HG03097 (cell line): ENCODE results near the gene ECEL1.
"Not testable (repeated sequence)": the region's sequence is repeated elsewhere in the genome, so short reads cannot be mapped to it uniquely, and the experiment has no call there.

Source experiments
- ATAC-seq: cut with Tn5 transposase; IDR thresholded peaks from one replicate; pipeline ENCODE4 v1.9.1; 2021; ENCODE audit not compliant: unreplicated experiment, low FRiP score

Gene ECEL1

DNA sequence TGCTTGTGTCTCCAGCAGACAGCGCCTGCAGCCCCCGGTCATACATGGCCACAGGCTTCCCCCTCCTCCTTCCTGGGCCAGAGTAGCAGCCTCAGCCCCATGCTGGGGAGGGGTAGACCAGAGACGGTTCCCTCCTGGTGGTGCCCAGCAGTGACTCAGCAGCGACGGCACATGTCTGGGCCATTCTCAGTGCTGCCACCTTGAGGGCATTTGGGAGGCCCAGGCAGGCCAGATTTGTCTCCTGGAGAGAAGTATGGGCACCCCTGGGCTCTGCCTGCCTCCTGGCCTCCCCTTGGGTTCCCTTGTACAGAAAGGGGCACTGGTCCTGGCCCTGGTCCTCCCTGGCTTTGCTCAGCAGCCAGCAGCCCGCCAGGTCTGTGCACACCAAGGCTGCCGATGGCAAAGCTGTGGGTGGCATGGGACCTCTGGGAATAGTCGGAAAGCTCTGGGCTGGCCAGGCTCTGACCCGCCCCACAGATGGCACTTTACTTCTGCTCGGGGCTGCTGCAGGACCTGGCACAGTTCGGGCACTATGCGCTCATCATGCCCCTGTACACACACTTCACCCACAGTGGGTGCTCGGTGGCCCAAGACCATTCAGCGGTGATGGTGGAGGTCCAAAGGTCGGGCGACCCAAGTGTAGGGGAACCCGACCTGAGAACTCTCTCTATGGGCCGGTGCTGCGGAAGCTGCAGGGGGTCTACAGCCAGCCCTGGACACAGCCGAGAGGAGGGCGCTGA is 43.1 kb downstream of the ECEL1 start:
- no peak for ATAC-seq

DNA sequence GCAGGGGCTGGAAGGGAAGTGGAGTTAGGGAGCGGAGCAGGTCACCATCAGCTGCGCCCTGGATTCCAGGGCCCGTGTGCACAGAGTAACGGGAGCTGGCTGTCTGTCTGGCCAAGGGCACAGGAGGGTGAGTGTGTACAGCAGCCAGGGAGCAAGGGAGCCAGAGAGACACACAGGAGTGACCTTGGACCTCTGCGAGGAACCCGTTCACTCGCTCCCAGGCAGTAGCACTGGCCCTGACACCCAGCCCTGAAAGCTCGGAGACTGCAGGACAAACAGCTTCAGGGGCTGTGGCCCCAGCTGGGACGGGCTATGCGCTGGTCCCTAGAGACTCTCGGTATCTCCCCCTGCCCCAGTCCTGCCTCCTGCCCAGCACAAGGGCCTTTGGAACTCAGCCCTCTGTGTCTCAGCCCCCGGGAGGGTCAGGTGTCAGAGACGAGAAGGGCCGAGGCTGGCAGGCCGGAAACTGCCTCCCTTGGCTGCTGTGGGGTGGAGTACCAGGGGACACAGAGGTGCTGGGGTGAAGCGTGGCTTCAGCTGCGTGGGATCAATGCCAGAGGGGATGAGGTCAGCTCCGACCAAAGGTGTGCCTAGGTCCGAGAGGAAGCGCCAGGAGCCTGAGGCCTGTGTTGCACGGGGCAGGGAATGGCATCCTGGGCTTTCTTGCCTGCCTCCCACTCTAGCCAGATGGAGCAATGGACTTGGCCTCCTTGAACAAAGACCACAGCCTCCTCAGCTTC is 43.8 kb downstream of the ECEL1 start:
- not testable (repeated sequence) for ATAC-seq

DNA sequence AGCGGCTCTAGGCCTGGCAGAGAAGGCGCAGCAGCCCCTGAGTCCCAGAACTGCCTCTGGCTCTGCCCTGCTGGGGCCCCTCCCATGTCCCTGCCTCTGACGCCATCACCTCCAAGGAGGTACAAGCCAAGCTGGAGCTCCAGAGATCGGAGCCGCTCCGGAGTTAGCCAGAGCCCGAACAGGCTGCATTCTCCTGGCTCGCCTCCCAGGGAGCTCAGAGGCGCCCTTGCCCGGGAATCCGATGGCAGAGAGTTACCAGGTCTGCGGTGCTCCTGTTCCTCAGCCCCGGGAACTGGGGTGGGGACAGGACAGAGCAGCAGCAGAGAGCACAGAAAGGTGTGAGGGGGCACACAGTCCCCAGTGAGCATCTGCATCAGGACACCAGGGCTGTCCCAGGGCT is 44.6 kb downstream of the ECEL1 start:
- not testable (repeated sequence) for ATAC-seq

DNA sequence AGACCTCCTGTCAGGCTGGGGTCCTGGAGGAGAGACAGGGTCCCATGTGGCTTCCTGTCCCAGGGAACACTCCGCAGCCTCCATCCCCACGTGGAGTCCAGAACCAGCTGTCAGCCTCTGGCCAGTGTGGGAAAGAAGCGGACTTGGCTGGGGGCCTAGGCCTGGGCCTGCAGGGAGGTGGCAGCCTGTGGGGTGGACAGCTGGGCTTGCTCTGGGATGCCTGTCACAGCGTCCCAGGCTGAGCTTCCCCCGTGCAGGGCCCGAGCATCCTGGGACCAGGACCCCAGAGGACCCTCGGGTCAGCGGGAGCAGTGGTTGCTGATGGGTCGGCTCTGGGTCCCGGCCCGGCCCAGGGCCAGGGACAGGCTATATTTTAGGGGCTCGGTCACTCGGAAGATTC is 45.2 kb downstream of the ECEL1 start:
- ATAC-seq = not testable (repeated sequence)

DNA sequence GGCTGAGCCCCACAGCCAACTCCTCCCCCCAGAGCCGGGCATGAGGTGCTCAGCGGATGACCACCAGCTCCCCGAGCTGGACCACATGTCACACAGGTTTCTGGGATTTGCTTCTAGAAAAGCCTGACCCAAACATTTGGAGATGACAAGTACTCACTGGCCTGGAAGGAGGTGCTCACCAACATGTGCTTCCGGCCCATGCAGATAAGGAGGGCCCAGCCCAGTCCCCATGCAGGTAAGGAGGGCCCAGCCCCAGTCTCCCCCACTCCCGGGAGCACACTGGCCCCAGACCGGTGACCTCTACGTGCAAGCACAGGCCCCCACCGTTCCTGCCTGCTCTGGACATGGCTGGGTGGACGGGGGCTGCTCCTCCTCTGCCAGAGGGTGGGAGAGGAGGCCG is 45.7 kb downstream of the ECEL1 start:
- ATAC-seq = not testable (repeated sequence)

DNA sequence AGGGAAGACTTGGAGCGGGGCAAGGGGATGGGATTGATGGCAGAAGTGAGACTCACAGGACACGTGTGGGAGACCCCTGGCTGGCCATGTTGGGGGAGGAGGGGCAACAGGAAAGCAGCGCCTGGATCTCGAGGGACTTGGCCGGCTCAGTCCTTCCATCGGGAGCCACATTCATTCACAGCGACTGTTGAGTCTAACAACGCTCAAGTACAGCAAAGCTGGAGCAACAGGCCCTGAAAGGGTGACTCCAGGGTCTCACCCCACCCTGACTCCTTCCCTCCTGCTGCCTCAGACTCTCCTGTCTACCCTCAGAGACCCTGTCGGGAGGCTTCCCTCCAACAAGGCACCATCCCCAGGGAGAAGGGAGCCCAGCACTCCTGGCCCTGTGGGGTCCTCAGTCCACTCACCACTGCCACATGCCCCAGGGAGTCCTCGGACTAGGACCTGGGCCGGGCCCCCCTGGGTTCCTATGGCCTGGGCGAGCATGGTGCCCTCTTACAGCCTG is 46.4 kb downstream of the ECEL1 start:
- no peak for ATAC-seq

DNA sequence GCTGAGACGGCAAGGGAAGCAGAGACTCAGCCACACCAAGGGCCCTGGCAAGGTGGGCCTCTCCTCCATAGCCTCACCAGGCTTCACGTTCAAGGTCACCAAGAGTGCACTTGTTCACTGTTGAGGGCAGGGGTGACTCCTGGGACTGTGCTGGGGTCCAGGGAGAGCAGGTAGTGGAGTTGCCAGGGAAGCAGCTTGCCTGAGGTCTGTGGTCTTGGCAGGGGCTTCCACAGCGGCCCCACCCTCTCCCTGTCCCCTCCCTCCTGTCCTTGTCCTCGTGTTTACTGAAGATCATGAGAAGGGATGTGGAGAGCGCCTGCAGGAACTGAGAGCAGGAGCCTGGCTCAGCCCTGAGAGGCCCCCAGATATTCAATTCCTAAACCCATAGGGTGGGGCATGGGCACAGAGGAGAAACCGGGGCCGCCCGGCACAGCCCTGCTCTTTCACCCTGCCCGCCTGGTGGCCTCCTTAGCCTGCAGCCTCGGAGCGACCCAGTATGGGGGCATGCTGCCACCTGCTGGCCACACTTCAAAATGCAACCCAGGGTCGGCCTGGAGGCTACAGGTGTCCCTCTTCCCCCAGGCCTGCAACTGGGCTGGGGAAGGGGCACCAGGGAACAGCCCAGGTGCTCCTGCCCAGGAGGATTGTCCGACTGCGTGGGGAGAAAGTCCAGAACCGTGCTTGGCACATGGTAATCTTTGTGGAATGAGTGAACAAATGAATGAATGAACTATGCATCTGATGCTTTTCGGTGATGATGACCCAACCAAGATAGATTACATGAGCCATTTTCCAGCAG is 47.2 kb downstream of the ECEL1 start:
- ATAC-seq = peak; percentile 81

DNA sequence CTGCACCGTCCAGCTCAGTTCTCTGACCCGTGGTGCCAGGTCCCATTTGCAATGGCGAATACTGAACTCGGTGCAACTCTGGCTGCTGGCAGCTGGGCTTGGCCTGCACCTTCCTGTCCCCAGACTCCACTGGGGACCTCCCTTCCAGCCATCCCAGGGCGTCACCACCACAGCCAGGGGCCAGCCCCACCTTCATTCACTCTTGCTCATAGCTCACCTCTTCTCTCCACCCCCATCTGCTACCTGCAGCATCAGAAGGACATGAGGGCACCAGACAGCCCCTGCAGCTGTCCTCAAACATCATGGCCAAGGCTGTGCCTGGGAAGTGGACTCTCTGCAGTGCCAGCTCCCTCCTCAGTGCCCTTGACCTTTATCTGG is 47.9 kb downstream of the ECEL1 start:
- ATAC-seq = no peak

DNA sequence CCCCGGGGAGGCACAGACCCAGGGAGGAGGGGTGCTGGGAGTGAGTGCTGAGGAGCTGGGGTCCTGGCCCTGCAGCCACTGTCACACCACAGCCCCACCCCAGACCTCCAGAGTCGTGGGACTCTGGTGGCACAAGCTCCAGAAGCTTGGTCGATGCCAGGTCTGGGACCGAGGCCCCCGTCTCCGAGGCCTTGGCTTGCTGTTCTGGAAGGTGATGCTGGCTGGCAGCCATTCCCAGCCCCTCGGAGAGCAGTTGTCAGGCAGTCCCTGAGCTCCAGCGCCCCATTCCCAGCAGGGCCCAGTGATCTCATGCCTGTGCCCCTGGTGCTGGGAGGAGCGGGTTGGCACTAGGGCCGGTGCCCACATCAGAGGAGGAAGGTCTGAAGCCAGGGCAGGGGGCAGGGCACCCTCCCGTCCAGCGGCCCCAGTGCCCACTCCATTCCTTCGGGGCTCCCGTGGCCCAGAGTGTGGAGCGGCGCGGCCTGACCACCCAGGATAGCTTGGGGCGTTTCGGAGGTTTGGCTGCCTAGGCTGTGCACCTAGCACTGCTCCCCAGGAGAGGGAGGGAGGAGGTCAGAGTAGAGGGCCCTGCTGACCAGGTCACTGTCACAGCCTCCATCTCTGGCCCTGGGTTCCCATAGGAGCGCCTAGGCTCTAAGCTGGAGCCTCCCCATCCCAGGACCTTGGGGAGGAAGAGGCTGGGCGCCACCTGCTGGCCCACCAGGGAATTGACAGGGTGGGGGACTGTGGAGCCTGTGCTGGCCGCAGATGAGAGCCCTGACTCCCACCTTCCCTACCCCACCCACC is 48.5 kb downstream of the ECEL1 start:
- ATAC-seq = no peak

DNA sequence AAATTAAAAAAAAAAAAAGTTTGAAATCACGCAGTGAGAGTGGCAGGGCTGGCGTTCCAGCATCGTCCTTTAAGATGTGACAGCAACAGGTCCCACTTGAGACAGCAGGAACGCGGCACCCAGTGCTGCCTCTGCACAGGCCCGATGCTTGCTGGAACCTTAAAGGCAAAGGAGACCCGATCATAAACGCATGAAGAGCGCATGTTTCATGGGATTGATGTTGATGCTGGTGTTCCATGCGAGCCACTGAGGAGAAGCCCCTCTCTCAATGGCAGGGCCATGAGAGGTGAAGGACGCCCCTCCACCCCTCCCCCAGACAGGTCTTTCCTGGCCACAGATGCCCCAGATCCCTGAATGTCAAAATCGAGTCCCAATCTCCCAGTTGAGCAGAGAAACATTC is 49.5 kb downstream of the ECEL1 start:
- no peak for ATAC-seq

DNA sequence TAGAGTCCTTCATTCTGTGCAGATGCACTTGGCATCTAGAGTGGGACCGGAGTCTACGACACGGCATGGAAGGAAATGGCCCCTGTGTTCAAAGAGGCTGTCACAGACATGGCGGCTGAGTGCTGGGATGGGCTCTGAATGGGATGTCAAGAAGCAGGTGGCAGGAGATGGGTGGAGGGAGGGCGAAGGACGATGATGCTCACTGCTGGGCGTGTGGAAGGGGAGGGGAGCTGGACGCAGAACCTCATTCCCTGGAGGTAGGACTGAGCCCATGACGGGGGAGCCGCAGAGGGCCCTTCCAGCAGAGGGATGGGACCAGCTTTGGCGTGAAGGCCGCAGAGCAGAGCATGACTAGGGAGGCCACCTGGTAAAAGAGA is 50.5 kb downstream of the ECEL1 start:
- ATAC-seq = no peak

DNA sequence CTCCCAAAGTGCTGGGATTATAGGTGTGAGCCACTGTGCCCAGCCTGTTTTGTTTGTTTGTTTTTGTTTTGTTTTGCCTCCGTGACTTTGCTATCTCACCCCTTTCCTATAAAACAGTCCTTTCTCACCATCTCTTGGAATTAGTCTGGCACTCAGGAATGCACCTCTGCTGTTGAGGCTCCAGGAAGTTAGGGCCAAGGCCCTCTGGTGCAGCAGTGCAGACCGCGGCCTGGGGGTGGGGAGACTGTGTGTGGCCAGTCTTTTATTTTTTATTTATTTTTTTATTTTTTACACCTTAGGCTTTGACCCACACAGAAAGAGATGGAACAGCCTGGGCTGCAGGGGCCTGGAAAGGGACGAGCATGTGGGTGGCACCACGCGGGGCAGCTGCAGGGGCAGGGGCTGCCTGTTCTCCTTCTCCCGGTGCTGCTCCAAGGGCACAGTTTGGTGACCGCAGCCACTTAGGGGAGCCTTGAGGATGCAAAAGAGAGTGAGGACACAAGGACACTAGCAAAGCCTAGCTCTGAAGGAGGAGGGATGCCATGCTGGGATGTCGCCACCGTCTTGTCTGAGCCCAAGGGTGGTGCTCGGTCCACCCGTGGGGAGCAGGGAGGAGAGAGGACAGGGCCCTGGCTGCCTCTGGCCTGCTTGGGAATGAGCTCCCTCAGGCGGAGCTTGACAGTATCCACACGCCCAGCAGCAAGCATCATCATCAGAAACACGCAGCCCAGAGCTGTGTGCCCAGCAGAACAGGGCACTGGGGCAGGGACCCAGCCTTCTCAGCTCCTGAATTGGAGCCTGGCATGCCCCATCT is 51.0 kb downstream of the ECEL1 start:
- ATAC-seq = no peak

DNA sequence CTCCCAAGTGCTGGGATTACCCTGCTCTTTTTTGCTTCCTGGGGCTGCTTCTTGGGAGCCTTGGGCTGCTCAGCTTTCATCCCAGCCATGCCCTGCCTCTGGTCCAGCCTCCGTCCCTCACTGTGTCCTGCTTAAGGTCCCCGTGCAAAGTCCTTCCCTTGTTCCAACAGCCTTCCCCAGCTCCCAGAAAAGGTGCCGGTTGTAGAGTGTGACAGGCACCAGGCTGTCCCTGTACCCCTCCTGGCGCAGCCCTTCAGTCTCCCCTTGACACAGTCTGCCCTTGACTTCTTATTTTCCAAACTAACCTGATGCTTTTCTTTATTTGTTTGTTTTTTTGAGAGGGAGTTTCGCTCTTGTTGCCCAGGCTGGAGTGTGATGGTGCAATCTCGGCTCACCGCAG is 51.8 kb downstream of the ECEL1 start:
- ATAC-seq = no peak

DNA sequence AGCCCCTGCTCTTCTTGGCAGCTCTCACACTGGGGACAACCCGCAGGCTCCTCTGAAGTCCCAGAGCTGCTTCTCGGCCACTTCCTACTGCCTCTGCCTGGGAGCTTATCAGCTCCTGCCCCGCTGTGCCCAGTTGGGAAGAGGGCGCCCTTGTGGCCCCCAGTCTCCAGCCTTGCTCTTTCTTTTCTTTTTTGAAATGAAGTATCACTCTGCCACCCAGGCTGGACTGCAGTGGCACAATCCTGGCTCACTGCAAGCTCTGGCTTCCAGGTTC is 52.3 kb downstream of the ECEL1 start:
- no peak for ATAC-seq

DNA sequence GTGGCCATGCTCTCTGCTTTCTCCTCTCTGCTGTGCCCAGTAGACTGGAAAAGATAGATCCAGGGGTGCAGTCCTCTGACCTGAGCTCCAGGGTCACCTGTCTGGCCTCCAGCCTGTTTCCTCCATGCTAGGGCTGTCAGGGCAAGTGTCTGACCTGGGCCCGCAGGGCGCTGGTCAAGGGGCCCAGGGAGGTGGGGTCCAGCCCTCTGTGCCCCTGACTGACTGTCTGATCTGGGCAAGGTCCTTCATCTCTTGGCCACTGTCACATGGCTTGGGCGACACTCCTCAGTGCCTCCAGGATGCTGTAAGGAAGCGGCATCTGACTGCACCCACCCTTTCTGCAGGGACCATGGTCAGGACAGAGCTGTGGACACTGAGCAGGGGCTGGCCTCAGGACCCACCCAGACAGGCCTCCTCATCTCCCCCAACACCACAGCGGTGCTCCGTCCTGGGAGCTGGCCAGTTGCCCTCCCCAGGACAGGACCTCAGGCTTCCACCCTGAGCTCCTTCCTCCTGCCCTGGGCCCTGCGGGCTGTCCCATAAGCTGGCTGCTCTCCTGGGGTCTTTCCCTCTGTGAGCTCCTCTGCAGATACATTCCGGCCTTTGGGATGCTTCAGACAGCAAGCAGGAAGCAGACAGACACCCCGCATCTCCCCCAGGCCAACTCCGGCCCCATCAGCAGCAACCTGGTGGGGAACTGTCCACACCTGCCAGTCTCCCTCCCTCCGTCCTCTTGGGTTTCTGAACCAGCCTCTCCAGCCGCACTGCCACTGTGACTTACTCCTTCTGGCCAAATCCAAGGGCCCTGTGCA is 52.9 kb downstream of the ECEL1 start:
- no peak for ATAC-seq

DNA sequence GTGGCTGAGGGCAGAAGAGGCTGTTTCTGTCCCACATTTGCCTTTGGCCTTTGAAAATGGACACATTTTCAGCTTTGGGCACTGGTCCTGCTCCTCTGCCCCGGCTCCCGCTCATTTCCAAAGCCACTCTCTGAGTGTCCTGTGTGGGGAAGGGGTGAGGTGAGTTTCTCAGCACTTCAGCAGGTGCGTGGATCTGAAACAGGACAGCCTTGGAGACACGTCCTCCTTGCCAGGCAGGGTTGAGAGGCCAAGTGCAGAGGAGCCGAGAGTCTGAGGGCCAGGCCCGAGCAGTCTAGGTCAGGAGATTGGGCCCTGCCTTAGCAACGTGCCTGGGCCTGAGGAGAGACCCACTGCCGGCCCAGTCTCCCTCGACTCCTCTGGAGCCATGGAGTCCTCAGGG is 53.5 kb downstream of the ECEL1 start:
- ATAC-seq = no peak

DNA sequence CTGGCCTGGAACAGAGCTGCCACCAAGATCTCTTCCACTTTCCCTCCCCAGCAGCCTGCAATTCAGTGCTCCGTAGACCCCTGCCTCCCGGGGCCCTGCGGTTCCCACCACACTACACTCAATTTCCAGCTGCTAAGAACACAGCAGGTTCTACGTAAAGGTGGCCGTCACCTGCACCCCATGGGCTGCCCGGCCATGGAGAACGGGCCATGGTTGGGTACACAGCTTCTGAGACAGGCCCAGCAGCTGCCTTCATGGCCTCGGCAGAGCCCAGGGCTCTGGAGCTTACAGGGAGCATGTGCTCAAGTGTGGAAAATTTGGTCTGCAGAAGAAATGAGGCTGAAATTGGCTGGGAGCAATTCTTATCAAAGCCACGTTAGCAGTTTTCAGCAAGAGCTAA is 54.0 kb downstream of the ECEL1 start:
- not testable (repeated sequence) for ATAC-seq

DNA sequence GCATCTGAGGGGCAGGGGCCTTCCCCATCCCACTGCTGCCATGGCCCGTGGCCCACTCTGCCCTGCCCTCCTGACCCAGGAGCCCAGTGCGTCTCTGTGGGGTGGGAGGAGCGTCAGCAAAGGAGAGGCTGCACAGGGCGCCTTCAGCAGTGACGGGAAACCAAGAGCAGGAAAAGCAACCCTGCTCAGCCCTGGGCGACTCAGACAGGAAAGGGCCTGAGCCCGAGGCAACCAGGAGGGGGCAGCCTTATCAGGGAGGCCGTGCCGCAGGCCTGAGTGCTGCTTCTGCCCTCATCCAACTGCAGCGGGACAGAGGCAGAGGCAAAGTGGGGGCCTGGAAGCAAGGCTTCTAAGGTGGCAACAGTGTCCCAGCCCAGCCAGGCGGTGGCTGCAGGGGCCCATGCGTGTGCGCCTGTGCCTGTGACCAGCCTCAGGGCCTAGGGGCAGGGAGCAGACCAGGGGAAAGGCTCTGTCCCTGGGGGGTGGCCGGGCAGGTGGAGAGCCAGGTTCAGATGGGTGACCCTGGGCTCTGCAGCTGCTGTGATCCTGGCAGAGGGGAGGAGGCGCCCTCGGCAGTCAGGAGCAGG is 54.9 kb downstream of the ECEL1 start:
- ATAC-seq = no peak
